ENCODE measurements around the gene SEC14L2. TPM values are rescaled to one million over a fixed set of nuclear protein-coding genes. Genes with fewer than 3 reads are reported as not detected.
A peak's percentile ranks its signal among the peaks of the same experiment; 100 is the strongest.
"Not testable (repeated sequence)": the region's sequence is repeated elsewhere in the genome, so short reads cannot be mapped to it uniquely, and the experiment has no call there.

SEC14L2 gene
- total RNA-seq, 1 donor from 2014 or later, result 10.8 TPM

- Mint-ChIP-seq H3K27ac (ENCODE audit: unreplicated experiment) (peak overlapping the region; percentile 93), H3K4me3 (peak overlapping the region; percentile 66), H3K36me3 (ENCODE audit: low read depth) (no peaks in the 10 kb centered on the region), H3K4me1 (peaks cover 12% of the 10 kb centered on the region), H3K27me3 (ENCODE audit: low read depth) (peaks cover 2% of the 10 kb centered on the region), H3K9me3 (no peaks in the 10 kb centered on the region)
- peak; percentile 77 for DNase-seq (ENCODE audit: low read depth, low spot score)
- TF ChIP-seq CTCF (conservative IDR thresholded peaks at IDR 0.05), result peak; percentile 82
These were observed 48.0 kb downstream of the SEC14L2 start for GRCh38 chr22:30444632-30445437.

- Mint-ChIP-seq H3K9me3 (no peaks in the 10 kb centered on the region), H3K27ac (ENCODE audit: unreplicated experiment) (no peak overlapping the region), H3K36me3 (ENCODE audit: low read depth) (no peaks in the 10 kb centered on the region), H3K27me3 (ENCODE audit: low read depth) (no peaks in the 10 kb centered on the region), H3K4me3 (no peak overlapping the region), H3K4me1 (peaks cover 12% of the 10 kb centered on the region)
- DNase-seq (ENCODE audit: low read depth, low spot score), result no peak
- TF ChIP-seq CTCF (conservative IDR thresholded peaks at IDR 0.05), result no peak
These were observed 48.8 kb downstream of the SEC14L2 start for GRCh38 chr22:30445438-30446145.

GRCh38 chr22:30447656-30448055 lies 50.8 kb downstream of the SEC14L2 start:
- peaks cover 12% of the 10 kb centered on the region for H3K4me1 Mint-ChIP-seq
- no peaks in the 10 kb centered on the region for H3K9me3 Mint-ChIP-seq
- no peak overlapping the region for H3K4me3 Mint-ChIP-seq
- TF ChIP-seq CTCF (conservative IDR thresholded peaks at IDR 0.05), result no peak
- no peak for DNase-seq (ENCODE audit: low read depth, low spot score)
- H3K27me3 Mint-ChIP-seq (ENCODE audit: low read depth), result no peaks in the 10 kb centered on the region
- no peaks in the 10 kb centered on the region for H3K36me3 Mint-ChIP-seq (ENCODE audit: low read depth)
- H3K27ac Mint-ChIP-seq (ENCODE audit: unreplicated experiment), result no peak overlapping the region

GRCh38 chr22:30451488-30451887 lies 54.7 kb downstream of the SEC14L2 start:
- H3K4me1 Mint-ChIP-seq; H3K36me3 Mint-ChIP-seq (ENCODE audit: low read depth); H3K27me3 Mint-ChIP-seq (ENCODE audit: low read depth); H3K4me3 Mint-ChIP-seq; H3K9me3 Mint-ChIP-seq; H3K27ac Mint-ChIP-seq (ENCODE audit: unreplicated experiment); DNase-seq (ENCODE audit: low read depth, low spot score): not testable (repeated sequence)

- Mint-ChIP-seq H3K27ac (ENCODE audit: unreplicated experiment) (no peak overlapping the region), H3K36me3 (ENCODE audit: low read depth) (no peaks in the 10 kb centered on the region), H3K4me3 (no peak overlapping the region), H3K9me3 (no peaks in the 10 kb centered on the region), H3K27me3 (ENCODE audit: low read depth) (no peaks in the 10 kb centered on the region), H3K4me1 (no peaks in the 10 kb centered on the region)
- no peak for DNase-seq (ENCODE audit: low read depth, low spot score)
- TF ChIP-seq CTCF (conservative IDR thresholded peaks at IDR 0.05), result no peak
These were observed 56.0 kb downstream of the SEC14L2 start for GRCh38 chr22:30452861-30453260.
